HG03521 (cell line): ENCODE measurements around the gene DYNC1LI2.
"Not testable (repeated sequence)": the region's sequence is repeated elsewhere in the genome, so short reads cannot be mapped to it uniquely, and the experiment has no call there.

Experiments used
- ATAC-seq: cut with Tn5 transposase; IDR thresholded peaks from one replicate; pipeline ENCODE4 v1.9.1; 2021; ENCODE audit warnings: mild to moderate bottlenecking, moderate library complexity; ENCODE audit not compliant: unreplicated experiment

Gene DYNC1LI2

GRCh38 chr16:66698046-66698445 is 53.4 kb downstream of the DYNC1LI2 start:
- ATAC-seq, result no peak

GRCh38 chr16:66696669-66697630 is 54.5 kb downstream of the DYNC1LI2 start, which contains the start of gene CMTM4:
CMTM4 (minus strand) TSS chr16:66696743; CDS start chr16:66696525, 218 bp downstream.
- ATAC-seq, result peak; percentile 85

GRCh38 chr16:66695935-66696668 is 55.3 kb downstream of the DYNC1LI2 start:
- ATAC-seq, result peak; percentile 44

- ATAC-seq, result no peak
Measured at GRCh38 chr16:66695471-66695934, 55.9 kb downstream of the DYNC1LI2 start.

- ATAC-seq, result no peak
Measured at GRCh38 chr16:66693149-66693548, 58.3 kb downstream of the DYNC1LI2 start.

GRCh38 chr16:66692341-66692740 is 59.1 kb downstream of the DYNC1LI2 start:
- ATAC-seq, result no peak

- no peak for ATAC-seq
Measured at GRCh38 chr16:66691234-66691633, 60.2 kb downstream of the DYNC1LI2 start.

GRCh38 chr16:66690106-66690847 is 61.1 kb downstream of the DYNC1LI2 start:
- ATAC-seq, result no peak

GRCh38 chr16:66689282-66689681 is 62.1 kb downstream of the DYNC1LI2 start:
- no peak for ATAC-seq

- ATAC-seq, result no peak
Measured at GRCh38 chr16:66687906-66688625, 63.3 kb downstream of the DYNC1LI2 start.

GRCh38 chr16:66685501-66686115 is 65.8 kb downstream of the DYNC1LI2 start:
- ATAC-seq, result not testable (repeated sequence)

- ATAC-seq, result no peak
Measured at GRCh38 chr16:66682271-66682670, 69.1 kb downstream of the DYNC1LI2 start.

GRCh38 chr16:66681676-66682075 is 69.7 kb downstream of the DYNC1LI2 start:
- ATAC-seq, result no peak

- no peak for ATAC-seq
Measured at GRCh38 chr16:66678337-66678736, 73.1 kb downstream of the DYNC1LI2 start.

- ATAC-seq, result no peak
Measured at GRCh38 chr16:66677836-66678235, 73.6 kb downstream of the DYNC1LI2 start.

GRCh38 chr16:66677179-66677578 is 74.2 kb downstream of the DYNC1LI2 start:
- no peak for ATAC-seq

GRCh38 chr16:66676599-66676998 is 74.8 kb downstream of the DYNC1LI2 start:
- no peak for ATAC-seq

- ATAC-seq, result no peak
Measured at GRCh38 chr16:66673691-66674090, 77.7 kb downstream of the DYNC1LI2 start.
